ENCODE measurements around the gene NVL. TPM values are rescaled to one million over a fixed set of nuclear protein-coding genes. Genes with fewer than 3 reads are reported as not detected.

The NVL gene
- total and polyA plus RNA-seq, 4 donors = 5.3 to 14.0 (median 11.0) TPM

DNA sequence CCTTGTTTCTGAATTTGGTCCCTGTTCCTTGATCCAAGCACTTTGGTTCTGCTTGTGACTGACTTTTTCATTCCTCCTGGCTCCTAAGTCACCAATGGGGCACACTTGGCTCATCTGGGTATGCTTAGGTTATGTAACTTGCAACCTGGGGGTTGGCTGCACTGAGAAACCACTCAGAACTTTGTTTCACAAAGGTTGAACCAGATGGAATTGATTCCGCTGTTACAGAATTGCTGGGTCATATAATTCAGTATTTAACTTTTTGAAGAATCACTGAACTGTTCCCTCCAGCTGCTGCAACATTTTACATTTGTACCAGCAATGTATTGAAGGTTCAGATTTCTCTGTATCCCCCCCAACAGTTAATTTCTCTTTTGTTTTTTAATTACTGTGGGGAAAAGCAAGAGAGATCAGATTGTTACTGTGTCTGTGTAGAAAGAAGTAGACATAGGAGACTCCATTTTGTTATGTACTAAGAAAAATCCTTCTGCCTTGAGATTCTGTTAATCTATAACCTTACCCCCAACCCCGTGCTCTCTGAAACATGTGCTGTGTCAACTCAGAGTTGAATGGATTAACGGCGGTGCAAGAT lies 9.6 kb upstream of the NVL start:
- DNase-seq (ENCODE audit: low spot score) = no peak
- Histone ChIP-seq H3K9me3 (ENCODE audit: control insufficient read depth in 4 of 4, low read length in 3 of 4) (peaks cover 4 to 15% (median 6%) of the 10 kb centered on the region in 4 donors), H3K9ac (ENCODE audit: low read depth in 1 of 2, low read length in 2 of 2) (no peak overlapping the region), H3K27me3 (ENCODE audit: control insufficient read depth in 4 of 4, insufficient read depth in 4 of 4, low read length in 3 of 4) (no peaks in the 10 kb centered on the region), H3K4me1 (ENCODE audit: control insufficient read depth in 4 of 4, insufficient read depth in 4 of 4, low read length in 3 of 4) (peaks cover 0 to 8% (median 5%) of the 10 kb centered on the region in 4 donors), H3K4me3 (ENCODE audit: low read depth in 1 of 3, low read length in 3 of 3) (no peak overlapping the region), H3K27ac (ENCODE audit: low read depth in 1 of 2, low read length in 2 of 2) (no peak overlapping the region), H3K36me3 (ENCODE audit: control insufficient read depth in 4 of 4, insufficient read depth in 3 of 4, low read depth in 1 of 4, low read length in 3 of 4) (no peaks in the 10 kb centered on the region)
- WGBS = 38% methylated on average over 2 of the region's 4 CpGs
- no peak for TF ChIP-seq RXRA (IDR thresholded peaks at IDR 0.05)

DNA sequence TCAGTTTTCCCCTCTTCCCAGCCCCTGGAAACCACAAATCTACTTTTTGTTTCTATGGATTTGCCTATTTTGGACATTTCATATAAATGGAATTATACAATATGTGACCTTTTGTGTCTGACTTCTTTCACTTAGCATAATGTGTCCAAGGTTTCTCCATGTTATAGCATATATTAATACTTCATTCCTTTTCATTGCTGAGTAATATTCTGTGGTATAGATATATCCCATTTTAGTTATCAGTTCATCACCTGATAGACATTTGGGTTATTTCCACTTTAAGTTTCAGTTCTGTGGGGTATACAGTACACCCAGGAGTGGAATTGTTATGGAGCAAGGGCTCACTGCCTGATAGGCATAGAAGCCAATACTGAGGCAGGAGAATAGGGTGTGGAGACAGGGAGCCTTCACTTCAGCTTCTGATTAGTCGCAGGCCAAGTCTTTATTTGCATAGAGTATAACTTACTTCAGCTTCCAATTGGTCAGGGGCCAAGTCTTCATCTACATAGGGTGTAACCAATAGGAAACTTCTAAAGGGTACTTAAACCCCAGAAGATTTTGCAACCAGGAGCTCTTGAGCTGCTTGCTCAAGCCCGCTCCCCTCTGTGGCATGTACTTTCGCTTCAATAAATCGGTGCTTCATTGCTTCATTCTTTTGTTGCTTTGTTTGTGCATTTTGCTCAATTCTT lies 8.3 kb upstream of the NVL start:
- Histone ChIP-seq H3K27ac (ENCODE audit: low read depth in 1 of 2, low read length in 2 of 2) (no peak overlapping the region), H3K4me3 (ENCODE audit: low read depth in 1 of 3, low read length in 3 of 3) (no peak overlapping the region), H3K36me3 (ENCODE audit: control insufficient read depth in 4 of 4, insufficient read depth in 3 of 4, low read depth in 1 of 4, low read length in 3 of 4) (no peaks in the 10 kb centered on the region), H3K9me3 (ENCODE audit: control insufficient read depth in 4 of 4, low read length in 3 of 4) (peaks cover 0 to 3% (median 0%) of the 10 kb centered on the region in 4 donors), H3K9ac (ENCODE audit: low read depth in 1 of 2, low read length in 2 of 2) (no peak overlapping the region), H3K27me3 (ENCODE audit: control insufficient read depth in 4 of 4, insufficient read depth in 4 of 4, low read length in 3 of 4) (no peaks in the 10 kb centered on the region), H3K4me1 (ENCODE audit: control insufficient read depth in 4 of 4, insufficient read depth in 4 of 4, low read length in 3 of 4) (peaks cover 0 to 8% (median 5%) of the 10 kb centered on the region in 4 donors)
- DNase-seq (ENCODE audit: low spot score) = no peak
- 92% methylated on average over 4 of the region's 4 CpGs for WGBS
- TF ChIP-seq, protein P1, sequence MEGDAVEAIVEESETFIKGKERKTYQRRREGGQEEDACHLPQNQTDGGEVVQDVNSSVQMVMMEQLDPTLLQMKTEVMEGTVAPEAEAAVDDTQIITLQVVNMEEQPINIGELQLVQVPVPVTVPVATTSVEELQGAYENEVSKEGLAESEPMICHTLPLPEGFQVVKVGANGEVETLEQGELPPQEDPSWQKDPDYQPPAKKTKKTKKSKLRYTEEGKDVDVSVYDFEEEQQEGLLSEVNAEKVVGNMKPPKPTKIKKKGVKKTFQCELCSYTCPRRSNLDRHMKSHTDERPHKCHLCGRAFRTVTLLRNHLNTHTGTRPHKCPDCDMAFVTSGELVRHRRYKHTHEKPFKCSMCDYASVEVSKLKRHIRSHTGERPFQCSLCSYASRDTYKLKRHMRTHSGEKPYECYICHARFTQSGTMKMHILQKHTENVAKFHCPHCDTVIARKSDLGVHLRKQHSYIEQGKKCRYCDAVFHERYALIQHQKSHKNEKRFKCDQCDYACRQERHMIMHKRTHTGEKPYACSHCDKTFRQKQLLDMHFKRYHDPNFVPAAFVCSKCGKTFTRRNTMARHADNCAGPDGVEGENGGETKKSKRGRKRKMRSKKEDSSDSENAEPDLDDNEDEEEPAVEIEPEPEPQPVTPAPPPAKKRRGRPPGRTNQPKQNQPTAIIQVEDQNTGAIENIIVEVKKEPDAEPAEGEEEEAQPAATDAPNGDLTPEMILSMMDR (IDR thresholded peaks at IDR 0.05; ENCODE audit: low read depth, low read length, missing input control) = no peak
- no peak for TF ChIP-seq SP1 (IDR thresholded peaks at IDR 0.05)

DNA sequence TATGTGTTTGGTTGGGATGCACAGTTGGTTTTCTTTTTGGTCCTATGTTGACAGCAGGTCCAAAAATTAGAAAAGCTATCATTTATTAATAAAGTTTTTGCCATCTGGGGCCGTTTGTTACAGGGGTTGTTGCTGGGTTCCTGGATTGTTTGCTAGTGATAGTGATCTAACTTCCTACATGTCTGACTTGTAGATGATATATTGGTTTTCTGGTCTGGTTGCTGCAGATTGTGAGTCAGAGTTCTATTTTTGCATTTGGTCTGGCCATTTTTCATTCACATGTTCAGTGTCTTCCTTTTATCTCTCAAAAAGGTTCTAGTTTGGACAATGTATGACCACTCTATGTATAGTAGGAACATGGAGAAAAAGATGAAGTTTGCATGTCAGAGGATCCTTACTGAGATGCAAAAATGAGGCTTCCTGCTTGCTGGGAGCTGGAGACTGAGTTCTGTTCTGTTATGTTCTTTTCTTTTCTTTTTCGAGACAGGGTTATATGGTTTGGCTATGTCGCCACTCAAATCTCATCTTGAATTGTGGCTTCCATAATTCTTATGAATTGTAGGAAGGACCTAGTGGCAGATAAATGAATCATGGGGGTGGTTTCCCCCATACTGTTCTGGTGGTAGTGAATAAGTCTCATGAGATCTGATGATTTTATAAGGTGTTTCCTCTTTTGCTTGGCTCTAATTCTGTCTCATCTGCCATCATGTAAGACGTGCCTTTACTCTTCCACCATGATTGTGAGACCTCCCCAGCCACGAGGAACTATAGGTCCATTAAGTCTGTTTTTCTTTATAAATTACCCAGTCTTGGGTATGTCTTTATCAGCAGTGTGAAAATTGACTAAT lies 4.2 kb upstream of the NVL start:
- H3K27ac ChIP-seq (ENCODE audit: low read depth in 1 of 2, low read length in 2 of 2) = no peak overlapping the region
- 56% methylated on average over 5 of the region's 5 CpGs for whole genome bisulfite sequencing
- no peaks in the 10 kb centered on the region for H3K36me3 ChIP-seq (ENCODE audit: control insufficient read depth in 4 of 4, insufficient read depth in 3 of 4, low read depth in 1 of 4, low read length in 3 of 4)
- H3K9ac ChIP-seq (ENCODE audit: low read depth in 1 of 2, low read length in 2 of 2) = no peak overlapping the region
- no peak overlapping the region for H3K4me3 ChIP-seq (ENCODE audit: low read depth in 1 of 3, low read length in 3 of 3)
- no peaks in the 10 kb centered on the region for H3K27me3 ChIP-seq (ENCODE audit: control insufficient read depth in 4 of 4, insufficient read depth in 4 of 4, low read length in 3 of 4)
- H3K4me1 ChIP-seq (ENCODE audit: control insufficient read depth in 4 of 4, insufficient read depth in 4 of 4, low read length in 3 of 4) = peaks cover 0 to 12% (median 7%) of the 10 kb centered on the region in 4 donors
- no peaks in the 10 kb centered on the region for H3K9me3 ChIP-seq (ENCODE audit: control insufficient read depth in 4 of 4, low read length in 3 of 4)
- no peak for DNase-seq (ENCODE audit: low spot score)
- no peak for TF ChIP-seq YY1 (IDR thresholded peaks at IDR 0.05)
- TF ChIP-seq NR2F2 (IDR thresholded peaks at IDR 0.05) = no peak
- TF ChIP-seq, protein P1 (IDR thresholded peaks at IDR 0.05; ENCODE audit: low read depth, low read length, missing input control) = no peak
- TF ChIP-seq EGR1 (IDR thresholded peaks at IDR 0.05; ENCODE audit: low read depth in 2 of 2) = no peak
- TF ChIP-seq TAF1 (conservative IDR thresholded peaks at IDR 0.05) = no peak
- TF ChIP-seq, protein P2, sequence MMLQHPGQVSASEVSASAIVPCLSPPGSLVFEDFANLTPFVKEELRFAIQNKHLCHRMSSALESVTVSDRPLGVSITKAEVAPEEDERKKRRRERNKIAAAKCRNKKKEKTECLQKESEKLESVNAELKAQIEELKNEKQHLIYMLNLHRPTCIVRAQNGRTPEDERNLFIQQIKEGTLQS (IDR thresholded peaks at IDR 0.05) = no peak
- TF ChIP-seq, protein P3, sequence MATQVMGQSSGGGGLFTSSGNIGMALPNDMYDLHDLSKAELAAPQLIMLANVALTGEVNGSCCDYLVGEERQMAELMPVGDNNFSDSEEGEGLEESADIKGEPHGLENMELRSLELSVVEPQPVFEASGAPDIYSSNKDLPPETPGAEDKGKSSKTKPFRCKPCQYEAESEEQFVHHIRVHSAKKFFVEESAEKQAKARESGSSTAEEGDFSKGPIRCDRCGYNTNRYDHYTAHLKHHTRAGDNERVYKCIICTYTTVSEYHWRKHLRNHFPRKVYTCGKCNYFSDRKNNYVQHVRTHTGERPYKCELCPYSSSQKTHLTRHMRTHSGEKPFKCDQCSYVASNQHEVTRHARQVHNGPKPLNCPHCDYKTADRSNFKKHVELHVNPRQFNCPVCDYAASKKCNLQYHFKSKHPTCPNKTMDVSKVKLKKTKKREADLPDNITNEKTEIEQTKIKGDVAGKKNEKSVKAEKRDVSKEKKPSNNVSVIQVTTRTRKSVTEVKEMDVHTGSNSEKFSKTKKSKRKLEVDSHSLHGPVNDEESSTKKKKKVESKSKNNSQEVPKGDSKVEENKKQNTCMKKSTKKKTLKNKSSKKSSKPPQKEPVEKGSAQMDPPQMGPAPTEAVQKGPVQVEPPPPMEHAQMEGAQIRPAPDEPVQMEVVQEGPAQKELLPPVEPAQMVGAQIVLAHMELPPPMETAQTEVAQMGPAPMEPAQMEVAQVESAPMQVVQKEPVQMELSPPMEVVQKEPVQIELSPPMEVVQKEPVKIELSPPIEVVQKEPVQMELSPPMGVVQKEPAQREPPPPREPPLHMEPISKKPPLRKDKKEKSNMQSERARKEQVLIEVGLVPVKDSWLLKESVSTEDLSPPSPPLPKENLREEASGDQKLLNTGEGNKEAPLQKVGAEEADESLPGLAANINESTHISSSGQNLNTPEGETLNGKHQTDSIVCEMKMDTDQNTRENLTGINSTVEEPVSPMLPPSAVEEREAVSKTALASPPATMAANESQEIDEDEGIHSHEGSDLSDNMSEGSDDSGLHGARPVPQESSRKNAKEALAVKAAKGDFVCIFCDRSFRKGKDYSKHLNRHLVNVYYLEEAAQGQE (IDR thresholded peaks at IDR 0.05) = no peak
- TF ChIP-seq, protein P4, sequence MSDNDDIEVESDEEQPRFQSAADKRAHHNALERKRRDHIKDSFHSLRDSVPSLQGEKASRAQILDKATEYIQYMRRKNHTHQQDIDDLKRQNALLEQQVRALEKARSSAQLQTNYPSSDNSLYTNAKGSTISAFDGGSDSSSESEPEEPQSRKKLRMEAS (IDR thresholded peaks at IDR 0.05) = no peak
- TF ChIP-seq GABPA (IDR thresholded peaks at IDR 0.05 in 1 of 2, conservative IDR thresholded peaks at IDR 0.05 in 1 of 2) = no peak
- TF ChIP-seq FOXA2 (IDR thresholded peaks at IDR 0.05) = no peak
- no peak for TF ChIP-seq HNF4A (conservative IDR thresholded peaks at IDR 0.05)
- no peak for TF ChIP-seq RAD21 (IDR thresholded peaks at IDR 0.05)
- no peak for TF ChIP-seq FOXA1 (IDR thresholded peaks at IDR 0.05)
